Measurements from ENCODE around the gene PRKACB.
"Not testable (repeated sequence)": the region's sequence is repeated elsewhere in the genome, so short reads cannot be mapped to it uniquely, and the experiment has no call there.

PRKACB gene

DNA sequence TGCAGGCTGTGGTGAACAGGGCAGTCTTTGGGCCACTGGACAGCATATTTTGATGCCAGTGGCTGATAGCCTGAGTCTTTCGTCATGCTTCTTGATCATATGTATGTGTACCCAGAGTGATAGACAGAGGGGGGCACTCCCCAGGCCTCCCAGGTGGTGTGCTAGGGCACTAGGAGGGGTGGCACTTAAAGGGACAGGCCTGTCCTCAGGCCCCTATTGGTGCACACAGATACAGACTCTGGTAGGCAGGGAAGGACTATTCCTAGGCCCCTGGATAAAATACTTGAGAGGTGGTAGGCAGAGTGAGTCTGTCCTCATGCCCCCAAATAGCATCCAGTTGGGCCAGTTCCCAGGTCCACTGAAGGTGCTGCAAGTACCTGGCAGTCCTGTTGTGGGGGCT is 80.8 kb downstream of the PRKACB start:
- no peak for DNase-seq

DNA sequence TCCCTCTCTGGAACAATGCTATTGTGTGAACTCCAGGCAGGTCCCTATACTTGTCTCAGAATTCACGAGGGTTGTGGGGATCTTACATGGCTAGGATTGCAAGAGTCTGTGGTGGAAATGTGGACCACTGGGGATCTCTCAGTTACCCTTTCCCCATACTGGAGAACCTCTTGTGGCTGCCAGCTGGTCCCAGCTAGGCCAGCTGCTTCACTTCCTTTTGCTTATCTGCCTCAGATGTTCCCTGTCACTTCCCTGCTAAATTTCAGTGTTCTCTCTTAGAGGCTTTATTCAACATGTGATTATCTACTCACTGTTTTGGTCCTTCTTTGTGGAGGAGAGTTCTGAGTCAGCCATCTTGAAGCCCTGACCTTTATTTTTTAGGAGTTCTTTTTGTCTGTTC is 81.6 kb downstream of the PRKACB start:
- DNase-seq = no peak

- not testable (repeated sequence) for DNase-seq
Measured at GRCh38 chr1:84232676-84233075, 88.6 kb downstream of the PRKACB start.

GRCh38 chr1:84236256-84236655 is 92.2 kb downstream of the PRKACB start:
- DNase-seq = no peak

GRCh38 chr1:84242641-84243040 is 98.6 kb downstream of the PRKACB start:
- DNase-seq = no peak

- no peak for DNase-seq
Measured at GRCh38 chr1:84245563-84245962, 101.5 kb downstream of the PRKACB start.

GRCh38 chr1:84246213-84246612 is 102.1 kb downstream of the PRKACB start:
- no peak for DNase-seq

DNA sequence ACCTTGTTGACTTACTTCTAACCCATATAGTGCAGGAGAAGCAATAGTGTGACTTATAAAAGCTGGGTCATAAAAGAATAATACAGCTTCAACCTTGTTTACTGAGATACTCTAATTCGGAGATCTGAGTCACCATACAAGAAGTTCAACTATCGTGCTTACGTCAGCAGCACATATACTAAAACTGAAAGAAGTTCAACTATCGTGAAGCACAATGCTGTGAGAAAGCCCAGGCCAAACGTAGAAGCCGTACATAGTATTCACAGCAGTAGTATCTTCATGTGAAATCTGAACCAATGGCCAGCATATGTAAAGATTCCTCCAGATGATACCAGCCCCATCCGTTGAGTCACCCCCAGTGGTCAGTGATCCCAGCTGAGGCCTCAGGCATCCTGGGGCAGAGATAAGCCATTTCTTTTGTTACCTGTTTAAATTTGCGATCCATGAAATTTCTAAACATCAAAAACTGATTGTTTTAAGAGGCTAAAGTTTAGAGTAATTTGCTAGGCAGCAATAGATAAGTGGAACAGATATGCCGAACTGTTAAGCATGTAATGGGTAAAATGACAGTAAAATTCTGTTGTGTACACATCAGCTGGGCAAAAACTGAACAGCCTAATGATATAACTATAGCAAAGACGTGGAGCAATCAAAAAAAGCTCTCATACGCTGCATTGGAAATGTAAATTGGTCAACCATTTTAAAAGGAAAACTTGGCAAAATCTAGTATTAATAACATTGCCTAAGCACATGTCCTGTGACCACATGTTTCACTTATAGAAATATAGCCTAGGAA is 103.6 kb downstream of the PRKACB start:
- DNase-seq = no peak

GRCh38 chr1:84250668-84251067 is 106.6 kb downstream of the PRKACB start:
- no peak for DNase-seq

DNA sequence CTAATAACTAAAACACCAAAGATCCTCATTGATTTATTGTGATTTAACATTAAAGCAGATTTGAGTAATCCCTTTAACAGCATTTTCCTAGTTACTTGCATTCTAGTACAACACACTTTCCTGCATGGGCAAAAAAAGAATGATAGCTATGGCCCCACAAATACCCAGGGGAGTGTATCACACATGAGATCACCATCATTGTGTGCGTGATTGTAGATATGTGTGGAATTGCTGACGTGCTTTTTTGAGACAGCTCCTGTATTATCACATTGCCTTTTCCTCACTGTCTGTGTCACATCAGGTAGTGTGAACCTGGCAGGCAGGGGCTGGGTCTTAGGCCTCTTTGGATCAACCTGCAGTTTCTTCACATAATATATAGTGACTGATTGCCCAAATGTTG is 109.0 kb downstream of the PRKACB start:
- DNase-seq = no peak

- no peak for DNase-seq
Measured at GRCh38 chr1:84253891-84254290, 109.8 kb downstream of the PRKACB start.

DNA sequence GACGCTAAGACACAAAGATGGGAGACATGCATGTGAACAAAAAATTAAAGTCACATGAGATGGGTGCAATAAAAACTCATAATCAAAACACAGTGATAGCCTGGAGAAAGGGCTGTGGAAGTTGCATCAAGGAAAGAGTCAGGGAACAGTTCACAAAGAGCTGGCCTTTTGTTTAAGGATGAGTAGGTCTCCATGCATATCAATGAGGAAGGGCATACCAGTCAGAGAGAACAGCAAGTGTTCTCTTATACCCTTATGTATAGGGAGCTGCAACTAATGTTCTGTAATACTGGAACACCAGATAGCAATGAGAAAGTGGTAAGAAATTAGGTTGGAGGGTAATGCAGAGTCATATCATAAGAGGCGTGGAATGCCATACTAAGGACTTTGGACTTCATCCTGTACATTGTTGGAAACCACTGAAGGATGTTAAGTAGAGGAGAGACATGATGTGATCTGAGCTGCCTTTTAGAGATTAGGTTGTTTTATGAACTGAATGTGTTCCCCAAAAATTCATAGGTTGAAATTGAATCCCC is 110.7 kb downstream of the PRKACB start:
- no peak for DNase-seq

DNA sequence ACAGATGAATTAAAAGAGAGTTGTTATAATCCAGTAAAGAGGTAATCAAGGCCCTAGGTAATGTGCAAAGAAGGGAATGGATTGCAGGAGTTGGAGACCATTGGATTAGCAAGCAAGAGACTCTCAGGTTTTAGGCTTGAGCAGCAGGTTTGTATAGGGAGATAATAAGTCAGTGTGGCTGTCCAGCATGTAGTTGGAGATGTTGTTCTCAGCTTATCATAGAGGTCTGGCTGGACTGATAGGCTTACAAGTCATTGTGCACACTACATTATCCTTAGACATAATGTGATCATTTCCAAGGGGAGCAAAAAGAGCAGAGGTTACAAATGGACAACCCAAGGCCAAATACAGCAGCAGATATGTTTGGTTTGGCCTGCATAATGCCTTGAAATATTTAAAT is 111.5 kb downstream of the PRKACB start:
- DNase-seq = no peak

DNA sequence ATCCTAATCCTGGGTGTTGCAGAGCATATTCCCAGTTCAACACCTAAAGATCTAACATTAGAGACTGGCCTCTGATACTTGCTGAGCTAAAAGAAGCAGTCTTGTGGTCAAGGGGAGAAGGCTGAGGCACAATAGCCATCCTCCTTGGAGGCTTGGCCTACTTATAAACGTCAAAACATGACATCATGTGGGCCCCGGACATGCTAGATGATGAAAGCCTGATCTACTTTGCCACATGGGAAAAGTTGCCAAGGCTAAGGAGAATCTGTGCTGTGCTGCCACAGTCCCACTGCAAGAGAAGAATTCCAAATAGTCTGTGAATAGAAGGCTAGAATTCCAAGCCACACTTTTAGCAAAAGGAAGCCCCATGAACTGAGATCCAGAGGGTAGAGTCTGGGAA is 113.5 kb downstream of the PRKACB start:
- no peak for DNase-seq

DNA sequence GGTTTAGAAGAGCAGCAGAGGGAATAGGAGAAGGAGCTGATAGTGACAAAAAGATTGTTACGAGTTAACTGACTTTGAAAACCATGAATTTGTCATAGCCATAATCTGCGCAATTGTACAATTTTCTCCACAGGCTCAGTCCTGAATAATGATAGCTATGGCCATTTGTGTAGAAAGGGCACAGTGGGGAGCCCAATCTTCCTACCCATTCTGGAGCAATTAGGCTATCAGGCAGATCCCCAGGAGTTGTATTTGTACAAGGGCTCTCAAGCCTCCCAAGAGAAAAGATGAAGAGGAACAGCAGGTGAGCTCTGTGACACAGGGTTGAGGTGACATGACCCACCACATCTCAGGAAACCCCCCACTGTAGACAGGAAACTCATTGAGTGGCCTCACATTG is 115.3 kb downstream of the PRKACB start:
- no peak for DNase-seq

DNA sequence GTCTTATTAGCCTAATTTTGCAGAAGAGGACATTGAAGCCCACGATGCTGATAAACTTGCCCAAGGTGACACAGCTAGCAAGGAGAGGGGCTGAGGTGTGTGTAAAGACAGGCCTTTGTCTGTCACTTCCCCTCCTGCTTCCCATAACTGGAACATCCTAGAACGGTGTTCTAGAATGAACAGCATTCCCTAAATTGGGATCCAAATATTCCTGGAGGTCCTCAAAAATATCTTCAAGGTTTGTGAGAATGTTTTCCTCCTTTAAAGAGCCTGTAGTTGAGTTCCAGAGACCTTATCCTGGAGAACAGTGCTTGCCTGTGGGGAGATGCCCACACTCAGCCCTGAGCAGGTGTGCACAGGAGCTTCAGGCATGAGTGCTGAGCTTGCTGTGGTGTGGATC is 115.9 kb downstream of the PRKACB start:
- DNase-seq = no peak

DNA sequence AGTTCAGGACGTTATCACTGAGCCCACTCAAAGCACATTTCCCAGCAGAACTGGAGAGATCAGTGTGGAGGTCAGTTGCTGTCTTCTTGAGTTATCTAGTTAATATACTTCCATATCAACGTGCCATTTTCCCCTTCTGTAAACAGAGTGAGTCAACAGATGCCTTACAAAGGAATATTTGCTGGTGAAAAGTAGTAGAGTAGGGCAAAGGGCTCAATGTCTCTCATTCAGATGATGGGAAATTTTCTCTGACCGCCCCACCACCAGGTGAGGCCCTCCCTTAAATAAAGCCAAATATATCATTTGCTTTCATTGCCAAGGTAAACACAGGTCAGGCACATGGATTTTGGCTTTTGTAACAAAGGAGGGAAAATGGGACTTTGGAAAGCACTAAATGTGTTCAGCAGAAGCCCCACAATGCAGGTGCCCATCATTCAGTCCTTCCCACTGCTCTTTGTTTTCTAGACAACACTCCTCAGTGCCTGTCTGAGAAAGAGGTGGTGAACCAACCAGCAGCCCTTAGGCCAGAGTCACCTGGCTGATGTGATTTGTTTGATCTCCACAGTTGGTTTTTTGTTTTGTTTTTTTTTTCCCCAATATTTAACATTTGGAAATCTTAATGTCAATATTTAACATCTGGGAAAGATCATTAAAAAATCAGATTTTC is 116.9 kb downstream of the PRKACB start:
- no peak for DNase-seq

DNA sequence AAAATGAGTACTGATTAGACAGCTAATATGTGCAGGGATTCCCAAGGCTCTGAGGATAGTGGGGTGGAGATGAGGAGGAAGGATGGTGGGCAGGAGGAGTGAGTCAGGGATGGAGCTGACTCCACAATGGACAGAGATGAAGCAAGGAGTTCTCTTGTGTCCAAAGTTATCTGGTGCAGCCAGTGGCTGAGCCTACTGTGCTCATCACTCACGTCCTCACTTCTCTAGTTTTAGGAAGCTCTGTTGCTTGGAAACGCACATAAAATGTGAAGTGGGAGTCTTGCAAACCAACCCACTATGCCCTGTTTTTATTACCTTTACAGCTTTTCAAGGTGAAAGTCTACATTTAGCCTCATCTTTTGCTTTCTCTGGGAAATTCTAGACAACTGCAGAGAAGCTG is 120.9 kb downstream of the PRKACB start:
- DNase-seq = no peak

GRCh38 chr1:84265867-84266266 is 121.8 kb downstream of the PRKACB start:
- no peak for DNase-seq

DNA sequence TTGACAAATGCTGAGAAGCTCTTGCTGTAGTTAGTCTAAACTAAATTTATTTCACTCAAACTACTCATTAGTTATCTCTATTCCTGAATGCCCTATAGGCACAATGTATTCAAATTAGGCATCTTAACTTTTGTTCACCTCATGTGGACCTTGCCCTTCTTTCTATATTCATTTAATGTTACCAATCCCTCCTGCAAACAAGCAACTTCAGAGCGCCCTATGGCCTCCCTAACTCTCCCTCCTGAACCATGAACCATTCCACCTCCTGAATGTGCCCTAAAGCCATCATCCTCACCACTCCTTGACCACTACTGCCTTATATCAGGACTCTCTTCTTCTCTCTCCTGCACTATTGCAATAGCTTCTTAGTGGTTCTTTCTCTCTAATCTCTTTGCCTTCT is 122.7 kb downstream of the PRKACB start:
- DNase-seq = no peak

DNA sequence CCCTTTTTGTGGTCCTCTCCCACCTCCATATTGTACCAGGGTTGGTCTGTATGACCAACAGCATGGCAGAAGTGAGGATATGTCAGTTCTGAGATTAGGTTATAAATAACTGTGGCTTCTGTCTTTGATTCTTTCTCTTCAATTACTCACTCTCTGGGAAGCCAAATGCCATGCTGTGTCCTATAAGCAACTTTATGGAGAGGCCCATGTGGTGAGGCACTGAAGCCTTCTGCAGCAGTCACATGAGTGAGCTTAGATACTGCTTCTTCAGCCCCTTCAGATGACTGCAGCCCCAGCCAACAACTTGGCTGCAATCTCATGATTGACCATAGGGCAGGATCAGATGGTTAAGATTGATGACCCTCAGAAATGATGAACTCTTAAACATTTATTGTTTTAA is 123.4 kb downstream of the PRKACB start:
- DNase-seq = no peak

GRCh38 chr1:84268346-84268745 is 124.3 kb downstream of the PRKACB start:
- no peak for DNase-seq

DNA sequence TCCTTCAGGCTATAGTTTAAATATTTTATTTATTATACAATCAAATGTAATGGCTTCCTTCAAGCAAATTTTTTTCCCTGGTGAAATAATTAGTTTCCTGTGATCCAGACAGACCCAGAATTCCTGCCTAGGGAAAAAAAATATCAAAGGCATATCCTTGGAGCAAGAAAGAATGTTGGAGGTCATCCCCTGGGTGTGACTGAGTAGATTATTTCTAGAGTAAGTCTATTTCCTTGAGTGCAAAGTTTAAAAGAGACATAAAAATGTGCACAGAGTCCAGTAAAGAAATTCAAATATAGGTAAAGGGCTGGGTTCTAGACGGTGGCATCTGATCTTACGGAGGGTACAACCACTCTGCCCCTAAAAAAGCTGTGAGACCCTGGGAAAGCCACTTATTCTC is 125.2 kb downstream of the PRKACB start:
- no peak for DNase-seq

- no peak for DNase-seq
Measured at GRCh38 chr1:84271441-84272151, 127.5 kb downstream of the PRKACB start.

Measured in activated CD8-positive, alpha-beta memory T cell treated with anti-CD3 and anti-CD28 coated beads, Interleukin-2, amount 50 U/mL, for 48 hours (primary cell).